ENCODE results near the gene MYO18A.
"Not testable (repeated sequence)": the region's sequence is repeated elsewhere in the genome, so short reads cannot be mapped to it uniquely, and the experiment has no call there.

Gene MYO18A

GRCh38 chr17:29148790-29149430 lies 31.3 kb downstream of the MYO18A start:
- peak; percentile 92 for DNase-seq (ENCODE audit: low spot score)

- no peak for DNase-seq (ENCODE audit: low spot score)
Measured at GRCh38 chr17:29148257-29148789, 31.9 kb downstream of the MYO18A start.

GRCh38 chr17:29147682-29148081 lies 32.5 kb downstream of the MYO18A start:
- no peak for DNase-seq (ENCODE audit: low spot score)

GRCh38 chr17:29147228-29147627 lies 33.0 kb downstream of the MYO18A start:
- not testable (repeated sequence) for DNase-seq (ENCODE audit: low spot score)

GRCh38 chr17:29146369-29146972 lies 33.7 kb downstream of the MYO18A start:
- no peak for DNase-seq (ENCODE audit: low spot score)

GRCh38 chr17:29145289-29146073 lies 34.7 kb downstream of the MYO18A start:
- DNase-seq (ENCODE audit: low spot score), result peak; percentile 51

- DNase-seq (ENCODE audit: low spot score), result peak; percentile 40
Measured at GRCh38 chr17:29143894-29144293, 36.3 kb downstream of the MYO18A start.

GRCh38 chr17:29141514-29141876 lies 38.7 kb downstream of the MYO18A start:
- DNase-seq (ENCODE audit: low spot score), result no peak

GRCh38 chr17:29140631-29141513 lies 39.3 kb downstream of the MYO18A start:
- no peak for DNase-seq (ENCODE audit: low spot score)

- DNase-seq (ENCODE audit: low spot score), result peak; percentile 69
Measured at GRCh38 chr17:29140051-29140621, 40.1 kb downstream of the MYO18A start.

GRCh38 chr17:29138971-29139691 lies 41.1 kb downstream of the MYO18A start:
- DNase-seq (ENCODE audit: low spot score), result no peak

GRCh38 chr17:29138184-29138955 lies 41.8 kb downstream of the MYO18A start:
- DNase-seq (ENCODE audit: low spot score), result no peak

GRCh38 chr17:29136998-29137730 lies 43.0 kb downstream of the MYO18A start:
- DNase-seq (ENCODE audit: low spot score), result no peak

- DNase-seq (ENCODE audit: low spot score), result no peak
Measured at GRCh38 chr17:29135464-29135863, 44.7 kb downstream of the MYO18A start.

- DNase-seq (ENCODE audit: low spot score), result no peak
Measured at GRCh38 chr17:29133121-29133713, 47.0 kb downstream of the MYO18A start.

GRCh38 chr17:29131814-29132682 lies 48.1 kb downstream of the MYO18A start:
- no peak for DNase-seq (ENCODE audit: low spot score)

GRCh38 chr17:29129731-29130130 lies 50.5 kb downstream of the MYO18A start:
- DNase-seq (ENCODE audit: low spot score), result no peak

GRCh38 chr17:29127840-29128239 lies 52.4 kb downstream of the MYO18A start:
- no peak for DNase-seq (ENCODE audit: low spot score)
